MM.1S (cell line): ENCODE data around the gene KIF24.

Experiments used
- CTCF ChIP-seq: fragments of 300-600 bp; sonication (generic); IDR thresholded peaks from 2 replicates; pipeline ENCODE4 v1.5.1; 2016; ENCODE audit warnings: antibody characterized with exemption, low read length, mixed read lengths
- EZH2 ChIP-seq: fragments of 300-600 bp; sonication (generic); optimal IDR thresholded peaks from 2 replicates; pipeline ENCODE3; 2017; ENCODE audit warnings: low read depth, mild to moderate bottlenecking, antibody characterized with exemption, low read length, mixed read lengths
- EZH2phosphoT487 ChIP-seq: fragments of 300-600 bp; sonication (generic); IDR thresholded peaks from 2 replicates; pipeline ENCODE4 v1.6.1; 2018; ENCODE audit warnings: antibody characterized with exemption, low read length

GRCh38 chr9:34371886-34372466 lies 42.9 kb upstream of the KIF24 start:
- TF ChIP-seq CTCF (no peak), EZH2 (no peak), EZH2phosphoT487 (no peak)
